Activated CD8-positive, alpha-beta memory T cell treated with anti-CD3 and anti-CD28 coated beads, Interleukin-2, amount 10 ng/mL, durations not matched to agents 7 days and 5 days (primary cell): ENCODE results near the gene SLC44A3. TPM values are rescaled to one million over a fixed set of nuclear protein-coding genes. Genes with fewer than 3 reads are reported as not detected.

Source experiments
- ATAC-seq: fragments of 150-1000 bp; cut with Tn5 transposase; one replicate; pipeline ENCODE4 v1.10.0; 2021; ENCODE audit warnings: moderate library complexity
- CTCF ChIA-PET: fragments of 350-600 bp; sonication (Branson Sonifier 250); formaldehyde crosslinking; loops from one replicate; lab custom pipeline; 2021; ENCODE audit warnings: antibody characterized with exemption; lab: Charles Lee
- DNase-seq: peaks from one replicate; pipeline ENCODE4 v3.0.0-alpha.2; 2020
- H3K27ac Mint-ChIP-seq: one replicate; pipeline ENCODE4 v1.8.0; 2021; ENCODE audit warnings: mild to moderate bottlenecking, mixed read lengths
- H3K27me3 Mint-ChIP-seq: one replicate; pipeline ENCODE4 v1.8.0; 2021; ENCODE audit warnings: mixed read lengths
- H3K36me3 Mint-ChIP-seq: one replicate; pipeline ENCODE4 v1.8.0; 2021; ENCODE audit warnings: mild to moderate bottlenecking, mixed read lengths
- H3K4me1 Mint-ChIP-seq: one replicate; pipeline ENCODE4 v1.8.0; 2021; ENCODE audit warnings: mixed read lengths
- H3K4me3 Mint-ChIP-seq: one replicate; pipeline ENCODE4 v1.8.0; 2021; ENCODE audit warnings: mild to moderate bottlenecking, moderate library complexity, mixed read lengths
- H3K9me3 Mint-ChIP-seq: one replicate; pipeline ENCODE4 v1.8.0; 2022; ENCODE audit warnings: low read depth, mixed read lengths
- total RNA-seq, 2 experiments: library from RNA; stranded (reverse); gene quantifications; one replicate each; pipeline ENCODE4 v1.2.3, GENCODE V29; 2021

Gene SLC44A3
- total RNA-seq, 2 experiments from 2014 or later, result not detected

- Mint-ChIP-seq H3K4me1 (no peaks in the 10 kb centered on the region), H3K36me3 (no peaks in the 10 kb centered on the region), H3K27ac (no peak overlapping the region), H3K9me3 (no peaks in the 10 kb centered on the region), H3K4me3 (no peak overlapping the region), H3K27me3 (peaks cover 15% of the 10 kb centered on the region)
- CTCF ChIA-PET, result no interaction called here
- ATAC-seq (no peak), DNase-seq (no peak)
Observed at GRCh38 chr1:94917251-94917650, 97.1 kb downstream of the SLC44A3 start.

- CTCF ChIA-PET, result no interaction called here
- Mint-ChIP-seq H3K36me3 (no peaks in the 10 kb centered on the region), H3K27ac (no peak overlapping the region), H3K9me3 (no peaks in the 10 kb centered on the region), H3K27me3 (peaks cover 17% of the 10 kb centered on the region), H3K4me3 (no peak overlapping the region), H3K4me1 (peaks cover 1% of the 10 kb centered on the region)
- DNase-seq, result no peak
- no peak for ATAC-seq
Observed at GRCh38 chr1:94919241-94920030, 99.3 kb downstream of the SLC44A3 start.

GRCh38 chr1:94920061-94920460 lies 99.9 kb downstream of the SLC44A3 start:
- CTCF ChIA-PET, result no interaction called here
- Mint-ChIP-seq H3K36me3 (no peaks in the 10 kb centered on the region), H3K27me3 (peaks cover 23% of the 10 kb centered on the region), H3K9me3 (no peaks in the 10 kb centered on the region), H3K27ac (no peak overlapping the region), H3K4me3 (no peak overlapping the region), H3K4me1 (peaks cover 1% of the 10 kb centered on the region)
- no peak for ATAC-seq
- no peak for DNase-seq

- no peak overlapping the region for H3K4me3 Mint-ChIP-seq
- CTCF ChIA-PET, result interaction anchor here (1.1 kb wide), 1 partner anchor 121 kb away, joined by 5 read pairs; no protein-coding TSS in a partner anchor
- no peaks in the 10 kb centered on the region for H3K36me3 Mint-ChIP-seq
- peaks cover 34% of the 10 kb centered on the region for H3K27me3 Mint-ChIP-seq
- no peak overlapping the region for H3K27ac Mint-ChIP-seq
- ATAC-seq, result no peak
- peaks cover 4% of the 10 kb centered on the region for H3K4me1 Mint-ChIP-seq
- H3K9me3 Mint-ChIP-seq, result no peaks in the 10 kb centered on the region
- DNase-seq, result no peak
Observed at GRCh38 chr1:94921977-94922376, 101.8 kb downstream of the SLC44A3 start.

- H3K27me3 Mint-ChIP-seq, result peaks cover 40% of the 10 kb centered on the region
- H3K27ac Mint-ChIP-seq, result no peak overlapping the region
- H3K9me3 Mint-ChIP-seq, result no peaks in the 10 kb centered on the region
- H3K4me3 Mint-ChIP-seq, result no peak overlapping the region
- CTCF ChIA-PET, result interaction anchor here (1.1 kb wide), 1 partner anchor 120 kb away, joined by 5 read pairs; no protein-coding TSS in a partner anchor
- ATAC-seq (no peak), DNase-seq (no peak)
- peaks cover 2% of the 10 kb centered on the region for H3K36me3 Mint-ChIP-seq
- peaks cover 9% of the 10 kb centered on the region for H3K4me1 Mint-ChIP-seq
Observed at GRCh38 chr1:94922761-94923331, 102.7 kb downstream of the SLC44A3 start.

GRCh38 chr1:94925004-94925403 lies 104.8 kb downstream of the SLC44A3 start:
- no peak for ATAC-seq
- H3K27ac Mint-ChIP-seq, result no peak overlapping the region
- DNase-seq, result no peak
- H3K27me3 Mint-ChIP-seq, result peaks cover 51% of the 10 kb centered on the region
- peaks cover 2% of the 10 kb centered on the region for H3K36me3 Mint-ChIP-seq
- no peak overlapping the region for H3K4me3 Mint-ChIP-seq
- H3K4me1 Mint-ChIP-seq, result peaks cover 9% of the 10 kb centered on the region
- no peaks in the 10 kb centered on the region for H3K9me3 Mint-ChIP-seq
- CTCF ChIA-PET, result no interaction called here

- H3K36me3 Mint-ChIP-seq, result peaks cover 2% of the 10 kb centered on the region
- DNase-seq, result no peak
- ATAC-seq, result no peak
- CTCF ChIA-PET, result no interaction called here
- H3K4me1 Mint-ChIP-seq, result peaks cover 9% of the 10 kb centered on the region
- peaks cover 55% of the 10 kb centered on the region for H3K27me3 Mint-ChIP-seq
- H3K27ac Mint-ChIP-seq, result no peak overlapping the region
- H3K4me3 Mint-ChIP-seq, result peak overlapping the region; percentile 64
- H3K9me3 Mint-ChIP-seq, result no peaks in the 10 kb centered on the region
Observed at GRCh38 chr1:94925561-94926125, 105.5 kb downstream of the SLC44A3 start.

- Mint-ChIP-seq H3K4me3 (peak overlapping the region; percentile 64), H3K36me3 (peaks cover 2% of the 10 kb centered on the region), H3K4me1 (peaks cover 9% of the 10 kb centered on the region), H3K27me3 (peaks cover 51% of the 10 kb centered on the region), H3K9me3 (no peaks in the 10 kb centered on the region), H3K27ac (no peak overlapping the region)
- peak; percentile 52 for ATAC-seq
- CTCF ChIA-PET, result interaction anchor here (1.0 kb wide), 1 partner anchor 72 kb away, joined by 3 read pairs; no protein-coding TSS in a partner anchor
- DNase-seq, result no peak
Observed at GRCh38 chr1:94926126-94926914, 106.2 kb downstream of the SLC44A3 start.

GRCh38 chr1:94926915-94927404 lies 106.8 kb downstream of the SLC44A3 start, which contains the start of gene CNN3:
Gene CNN3, minus strand, starts transcription at chr1:94927110. Its CDS starts 216 bp downstream, at chr1:94926894.
- peak; percentile 58 for DNase-seq
- peak within 1 kb of the TSS; percentile 64 for H3K4me3 Mint-ChIP-seq
- peaks cover 2% of the 10 kb centered on the region for H3K36me3 Mint-ChIP-seq
- H3K9me3 Mint-ChIP-seq, result no peaks in the 10 kb centered on the region
- H3K4me1 Mint-ChIP-seq, result peaks cover 9% of the 10 kb centered on the region
- H3K27ac Mint-ChIP-seq, result peak within 1 kb of the TSS; percentile 45
- CTCF ChIA-PET, result interaction anchor here (1.0 kb wide), 1 partner anchor 72 kb away, joined by 3 read pairs; no protein-coding TSS in a partner anchor
- ATAC-seq, result peak; percentile 88
- H3K27me3 Mint-ChIP-seq, result peaks cover 48% of the 10 kb centered on the region

- ATAC-seq, result no peak
- Mint-ChIP-seq H3K36me3 (peaks cover 2% of the 10 kb centered on the region), H3K27me3 (peaks cover 48% of the 10 kb centered on the region), H3K4me1 (peaks cover 9% of the 10 kb centered on the region), H3K9me3 (no peaks in the 10 kb centered on the region), H3K27ac (peak overlapping the region; percentile 45), H3K4me3 (peak overlapping the region; percentile 61)
- DNase-seq, result no peak
- CTCF ChIA-PET, result interaction anchor here (1.0 kb wide), 1 partner anchor 73 kb away, joined by 3 read pairs; no protein-coding TSS in a partner anchor
Observed at GRCh38 chr1:94927405-94928175, 107.4 kb downstream of the SLC44A3 start.

GRCh38 chr1:94928293-94928939 lies 108.3 kb downstream of the SLC44A3 start:
- DNase-seq, result no peak
- peaks cover 2% of the 10 kb centered on the region for H3K36me3 Mint-ChIP-seq
- peaks cover 9% of the 10 kb centered on the region for H3K4me1 Mint-ChIP-seq
- H3K27me3 Mint-ChIP-seq, result peaks cover 48% of the 10 kb centered on the region
- CTCF ChIA-PET, result no interaction called here
- H3K9me3 Mint-ChIP-seq, result no peaks in the 10 kb centered on the region
- ATAC-seq, result no peak
- no peak overlapping the region for H3K4me3 Mint-ChIP-seq
- no peak overlapping the region for H3K27ac Mint-ChIP-seq
